DOHH2 (cell line): ENCODE data around the gene ABAT.

Source experiments
- CTCF ChIP-seq: fragments of 200-600 bp; sonication (generic); IDR thresholded peaks from one replicate; pipeline ENCODE4 v1.5.1; 2014; ENCODE audit warnings: antibody characterized with exemption, mild to moderate bottlenecking, low read depth, low read length; ENCODE audit not compliant: poor library complexity, severe bottlenecking
- EZH2phosphoT487 ChIP-seq: fragments of 200-600 bp; sonication (generic); IDR thresholded peaks from 2 replicates; pipeline ENCODE4 v1.6.1; 2017; ENCODE audit warnings: borderline replicate concordance, mild to moderate bottlenecking, antibody characterized with exemption, low read length, moderate library complexity, mixed read lengths

DNA sequence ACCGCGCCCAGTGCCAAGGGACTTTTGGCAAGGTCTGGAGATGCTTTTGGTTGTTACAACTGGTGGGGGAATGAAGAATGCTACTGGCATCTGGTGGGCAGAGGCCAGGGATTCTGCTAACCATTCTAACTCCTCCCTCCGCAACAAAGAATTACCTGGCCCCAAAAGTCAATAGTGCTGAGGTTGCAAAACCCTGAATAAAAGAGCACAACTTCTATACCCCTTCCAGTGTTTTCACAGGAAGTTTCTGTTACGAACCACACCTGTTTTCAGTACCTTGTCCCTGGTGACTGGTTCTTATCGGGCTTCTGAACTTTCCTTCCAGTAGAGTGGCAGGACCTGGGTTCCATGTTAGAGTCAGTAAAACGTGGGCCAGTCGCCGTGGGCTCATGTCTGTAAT is 17.3 kb downstream of the ABAT start:
- TF ChIP-seq CTCF = no peak
- no peak for TF ChIP-seq EZH2phosphoT487
